ENCODE data around the gene C20orf204. TPM values are rescaled to one million over a fixed set of nuclear protein-coding genes. Genes with fewer than 3 reads are reported as not detected.

C20orf204 gene
- total RNA-seq, 1 donor from 2014 or later: 1.2 TPM

- DNase-seq (ENCODE audit: low spot score): no peak
Observed at GRCh38 chr20:64027981-64028685, 7.8 kb upstream of the C20orf204 start.

- no peak for DNase-seq (ENCODE audit: low spot score)
Observed at GRCh38 chr20:64029293-64030117, 6.5 kb upstream of the C20orf204 start.

GRCh38 chr20:64030371-64031134 lies 5.4 kb upstream of the C20orf204 start:
- DNase-seq (ENCODE audit: low spot score): no peak

GRCh38 chr20:64031822-64032314 lies 4.1 kb upstream of the C20orf204 start:
- no peak for DNase-seq (ENCODE audit: low spot score)

GRCh38 chr20:64032706-64033624 lies 3.0 kb upstream of the C20orf204 start:
- DNase-seq (ENCODE audit: low spot score): no peak

- DNase-seq (ENCODE audit: low spot score): no peak
Observed at GRCh38 chr20:64033981-64034493, 1.9 kb upstream of the C20orf204 start.

GRCh38 chr20:64035066-64035932 lies 683 bp upstream of the C20orf204 start:
- no peak for DNase-seq (ENCODE audit: low spot score)

GRCh38 chr20:64036346-64037198 lies 590 bp downstream of the C20orf204 start:
- DNase-seq (ENCODE audit: low spot score): no peak

- DNase-seq (ENCODE audit: low spot score): no peak
Observed at GRCh38 chr20:64037199-64037497, 1.2 kb downstream of the C20orf204 start.

- no peak for DNase-seq (ENCODE audit: low spot score)
Observed at GRCh38 chr20:64037498-64038213, 1.7 kb downstream of the C20orf204 start.

GRCh38 chr20:64038224-64038564 lies 2.2 kb downstream of the C20orf204 start:
- DNase-seq (ENCODE audit: low spot score): no peak

- peak; percentile 75 for DNase-seq (ENCODE audit: low spot score)
Observed at GRCh38 chr20:64038565-64039292, 2.7 kb downstream of the C20orf204 start.

- DNase-seq (ENCODE audit: low spot score): no peak
Observed at GRCh38 chr20:64039293-64040160, 3.5 kb downstream of the C20orf204 start.

- DNase-seq (ENCODE audit: low spot score): no peak
Observed at GRCh38 chr20:64040231-64041039, 4.5 kb downstream of the C20orf204 start.

GRCh38 chr20:64041040-64041780 lies 5.2 kb downstream of the C20orf204 start:
- no peak for DNase-seq (ENCODE audit: low spot score)
